Measurements from ENCODE around the gene ACO2.

The ACO2 gene

GRCh38 chr22:41487037-41487935 lies 18.4 kb downstream of the ACO2 start:
- no peak for DNase-seq

DNA sequence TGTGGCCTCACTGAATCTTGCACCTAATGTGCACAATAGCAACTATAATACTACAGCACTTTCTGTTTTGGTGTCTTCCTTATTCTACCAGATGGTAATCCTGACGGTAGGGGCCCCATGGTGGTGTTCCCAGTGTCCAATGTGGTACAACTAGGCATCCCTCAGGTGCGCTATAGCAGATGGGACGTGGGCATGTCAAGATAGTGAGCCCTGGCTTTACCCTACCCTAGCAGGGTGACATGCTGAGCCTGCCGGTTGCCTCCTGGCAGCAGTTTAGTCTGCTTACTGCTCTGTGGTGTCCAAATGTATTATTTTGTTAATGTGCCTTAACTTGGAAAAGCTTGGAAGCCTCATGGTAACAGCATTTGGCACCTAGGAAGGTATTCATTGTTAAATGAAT lies 19.2 kb downstream of the ACO2 start:
- no peak for DNase-seq

GRCh38 chr22:41488596-41489385 lies 19.9 kb downstream of the ACO2 start:
- no peak for DNase-seq

DNA sequence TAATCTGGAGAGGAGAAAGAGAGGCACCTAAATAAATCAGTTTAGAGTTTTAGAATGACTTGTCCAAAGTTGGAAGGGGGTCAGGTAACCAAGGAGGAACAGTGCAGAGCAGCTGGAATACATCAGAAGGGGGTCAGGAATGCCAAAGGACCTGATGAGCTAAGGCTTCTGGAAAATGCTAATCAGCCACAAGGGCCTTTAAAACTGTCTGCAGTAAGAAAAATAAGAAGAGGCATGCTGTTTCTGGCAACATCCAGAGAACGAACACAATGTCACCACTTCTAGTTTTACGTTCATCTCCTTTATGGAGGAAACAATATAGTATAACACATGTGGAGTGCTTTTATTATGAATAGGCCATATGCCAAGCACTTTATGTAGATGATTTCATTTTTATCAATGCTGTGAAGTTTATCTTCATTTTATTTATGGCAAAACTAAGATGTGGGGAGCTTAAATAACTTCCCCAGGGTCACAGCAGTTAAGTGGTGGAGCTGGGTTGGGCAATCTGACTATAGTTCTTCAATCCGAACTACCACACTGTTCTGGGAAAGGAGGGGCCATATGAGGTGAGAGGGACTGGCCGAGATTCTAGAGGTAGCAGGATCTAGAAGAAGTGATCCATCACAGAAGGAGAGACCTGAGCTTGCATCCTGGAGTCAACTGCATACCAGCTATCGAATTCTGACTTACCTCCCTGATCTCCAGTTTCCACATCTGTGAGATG lies 22.6 kb downstream of the ACO2 start:
- DNase-seq: no peak

DNA sequence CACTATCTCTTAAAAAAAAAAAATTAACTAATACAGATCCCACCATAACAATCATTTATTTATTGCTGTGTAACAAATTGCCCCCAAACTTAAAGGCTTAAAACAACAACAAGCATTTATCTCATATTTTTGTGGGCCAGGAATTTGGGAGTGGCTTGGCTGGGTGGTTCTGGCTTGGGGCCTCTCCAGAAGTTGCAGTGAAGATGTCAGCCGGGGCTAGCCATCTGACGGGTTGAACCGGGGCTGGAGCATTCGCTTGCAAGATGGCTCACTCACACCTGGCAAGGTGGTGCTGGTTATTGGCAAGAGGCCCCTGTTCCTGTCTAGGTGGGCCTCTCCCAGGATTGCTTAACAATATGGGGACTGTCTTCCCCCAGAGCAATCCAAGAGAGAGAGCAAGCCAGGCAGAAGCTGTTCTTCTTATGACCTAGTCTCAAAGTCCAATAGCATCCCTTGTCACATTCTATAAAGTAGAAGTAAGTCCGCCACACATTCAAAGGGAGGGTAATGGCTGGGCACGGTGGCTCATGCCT lies 29.5 kb downstream of the ACO2 start:
- no peak for DNase-seq

DNA sequence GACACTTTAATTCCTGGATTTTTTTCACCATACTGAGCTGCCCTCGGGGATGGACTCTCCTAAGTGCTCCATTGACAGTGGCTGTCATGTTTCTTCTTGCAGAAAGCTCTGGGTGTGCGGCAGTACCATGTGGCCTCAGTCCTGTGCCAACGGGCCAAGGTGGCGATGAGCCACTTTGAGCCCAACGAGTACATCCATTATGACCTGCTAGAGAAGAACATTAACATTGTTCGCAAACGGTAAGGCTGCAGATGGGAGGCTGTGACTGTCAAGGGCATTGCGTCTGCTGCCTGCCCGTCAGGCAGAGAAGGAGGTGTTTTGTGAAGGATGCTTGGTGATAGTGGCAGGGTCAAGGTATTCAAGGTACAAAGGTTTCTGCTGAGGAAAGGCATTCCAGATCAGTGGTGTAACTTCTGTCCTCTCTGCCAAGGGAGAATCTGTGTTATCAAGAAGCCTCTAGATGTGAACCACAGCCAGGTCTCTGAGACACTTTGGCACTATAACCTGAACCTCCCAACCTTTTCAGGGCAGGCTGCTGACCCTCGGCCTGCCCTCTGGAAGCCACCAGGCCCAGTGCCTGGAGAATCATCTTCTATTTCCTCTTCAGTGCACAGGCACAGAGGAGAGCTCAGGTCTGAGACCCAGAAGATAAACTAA lies 30.8 kb downstream of the ACO2 start:
- DNase-seq: no peak

DNA sequence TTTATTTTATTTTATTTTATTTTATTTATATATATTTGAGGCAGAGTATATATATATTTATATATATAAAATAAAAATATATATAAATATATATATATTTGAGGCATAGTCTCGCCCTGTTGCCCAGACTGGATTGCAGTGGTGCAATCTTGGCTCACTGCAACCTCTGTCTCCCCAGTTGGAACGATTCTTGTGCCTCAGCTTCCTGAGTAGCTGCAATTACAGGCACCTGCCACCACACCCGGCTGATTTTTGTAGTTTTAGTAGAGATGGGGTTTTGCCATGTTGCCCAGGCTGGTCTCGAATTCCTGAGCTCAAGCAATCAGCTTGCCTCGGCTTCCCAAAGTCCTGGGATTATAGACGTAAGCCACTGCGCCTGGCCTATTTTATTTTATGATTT lies 31.4 kb downstream of the ACO2 start:
- no peak for DNase-seq

DNA sequence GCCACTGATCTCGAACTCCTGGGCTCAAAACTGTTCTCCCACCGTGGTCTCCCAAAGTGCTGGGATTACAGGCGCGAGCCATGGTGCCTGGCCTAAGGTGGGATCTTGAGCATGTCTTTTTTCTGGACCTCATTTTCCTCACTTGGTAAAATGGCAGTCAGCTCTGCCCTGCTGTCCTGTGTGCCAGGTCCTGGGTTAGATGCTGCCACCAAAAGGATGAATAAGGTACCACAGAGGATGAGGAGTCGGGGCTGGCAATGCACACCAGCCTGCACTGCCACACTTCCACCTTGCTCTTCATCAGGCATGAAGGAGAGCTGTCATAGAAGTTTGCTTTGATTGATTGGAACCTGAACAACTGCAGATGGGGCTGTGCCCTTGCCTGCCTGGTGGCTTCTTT lies 32.3 kb downstream of the ACO2 start:
- peak in 10 of 51 donors; percentile 13 to 32 (median 20) for DNase-seq

GRCh38 chr22:41504397-41504796 lies 35.5 kb downstream of the ACO2 start:
- peak in 2 of 51 donors; percentile 11 to 31 for DNase-seq

GRCh38 chr22:41504816-41505215 lies 35.9 kb downstream of the ACO2 start:
- no peak for DNase-seq

DNA sequence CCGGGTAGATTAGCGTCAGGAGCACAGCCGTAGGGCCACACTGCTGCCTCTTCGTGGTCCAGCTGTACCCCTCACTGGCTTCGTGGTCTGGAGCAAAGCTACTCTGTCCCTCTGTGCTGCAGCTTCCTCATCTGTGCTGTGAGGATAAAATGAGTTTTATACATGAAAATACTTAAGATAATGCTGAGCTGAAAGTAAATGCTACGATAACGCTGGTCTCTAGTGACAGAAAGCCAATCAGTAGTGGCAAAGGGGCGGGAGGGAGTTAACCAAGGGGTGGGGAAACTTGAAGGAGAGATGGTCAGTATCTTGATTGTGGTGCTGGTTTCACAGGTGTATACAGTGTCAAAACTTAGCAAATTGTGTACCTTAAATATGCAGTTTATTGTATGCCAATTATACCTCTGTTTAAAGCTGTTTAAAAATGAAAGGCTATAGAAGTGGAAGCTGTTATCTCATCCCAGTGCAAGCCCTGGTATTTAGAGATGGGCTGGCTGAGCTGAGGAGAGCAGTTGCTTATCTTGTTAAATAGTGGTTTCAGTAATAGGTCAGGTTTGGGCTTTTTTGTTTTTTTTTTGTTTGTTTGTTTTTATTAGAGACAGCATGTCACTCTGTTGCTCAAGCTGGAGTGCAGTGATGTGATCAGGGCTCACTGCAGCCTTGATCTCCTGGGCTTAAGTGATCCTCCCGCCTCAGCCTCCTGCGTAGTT lies 36.7 kb downstream of the ACO2 start:
- no peak for DNase-seq

DNA sequence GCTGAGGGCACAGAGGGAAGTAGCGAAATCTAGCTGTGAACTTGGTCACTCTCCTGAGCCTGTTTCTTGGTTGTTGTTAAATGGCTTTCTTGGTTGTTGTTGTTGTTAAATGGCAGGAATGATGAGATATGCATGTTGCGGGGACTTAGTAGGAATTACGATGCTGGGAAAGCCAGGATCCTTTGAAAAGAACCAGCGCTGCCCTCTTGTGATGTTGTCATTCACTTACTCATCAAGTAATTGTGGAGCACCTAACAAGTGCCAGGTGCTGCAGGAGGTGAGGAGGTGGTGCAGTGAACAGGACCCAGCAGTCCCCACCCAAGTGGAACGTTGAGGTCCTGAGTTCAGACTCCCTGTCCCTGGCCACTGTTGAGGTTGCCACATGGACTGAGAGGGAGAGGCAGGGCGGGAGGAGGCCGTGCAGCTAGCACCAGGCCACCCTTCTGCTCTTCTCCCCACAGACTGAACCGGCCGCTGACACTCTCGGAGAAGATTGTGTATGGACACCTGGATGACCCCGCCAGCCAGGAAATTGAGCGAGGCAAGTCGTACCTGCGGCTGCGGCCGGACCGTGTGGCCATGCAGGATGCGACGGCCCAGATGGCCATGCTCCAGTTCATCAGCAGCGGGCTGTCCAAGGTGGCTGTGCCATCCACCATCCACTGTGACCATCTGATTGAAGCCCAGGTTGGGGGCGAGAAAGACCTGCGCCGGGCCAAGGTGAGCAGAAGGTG lies 38.6 kb downstream of the ACO2 start:
- no peak for DNase-seq

GRCh38 chr22:41508770-41509170 lies 39.9 kb downstream of the ACO2 start:
- DNase-seq: peak in 49 of 51 donors; percentile 40 to 96 (median 80)

- DNase-seq: no peak
These were observed 42.6 kb downstream of the ACO2 start for GRCh38 chr22:41511521-41511968.

DNA sequence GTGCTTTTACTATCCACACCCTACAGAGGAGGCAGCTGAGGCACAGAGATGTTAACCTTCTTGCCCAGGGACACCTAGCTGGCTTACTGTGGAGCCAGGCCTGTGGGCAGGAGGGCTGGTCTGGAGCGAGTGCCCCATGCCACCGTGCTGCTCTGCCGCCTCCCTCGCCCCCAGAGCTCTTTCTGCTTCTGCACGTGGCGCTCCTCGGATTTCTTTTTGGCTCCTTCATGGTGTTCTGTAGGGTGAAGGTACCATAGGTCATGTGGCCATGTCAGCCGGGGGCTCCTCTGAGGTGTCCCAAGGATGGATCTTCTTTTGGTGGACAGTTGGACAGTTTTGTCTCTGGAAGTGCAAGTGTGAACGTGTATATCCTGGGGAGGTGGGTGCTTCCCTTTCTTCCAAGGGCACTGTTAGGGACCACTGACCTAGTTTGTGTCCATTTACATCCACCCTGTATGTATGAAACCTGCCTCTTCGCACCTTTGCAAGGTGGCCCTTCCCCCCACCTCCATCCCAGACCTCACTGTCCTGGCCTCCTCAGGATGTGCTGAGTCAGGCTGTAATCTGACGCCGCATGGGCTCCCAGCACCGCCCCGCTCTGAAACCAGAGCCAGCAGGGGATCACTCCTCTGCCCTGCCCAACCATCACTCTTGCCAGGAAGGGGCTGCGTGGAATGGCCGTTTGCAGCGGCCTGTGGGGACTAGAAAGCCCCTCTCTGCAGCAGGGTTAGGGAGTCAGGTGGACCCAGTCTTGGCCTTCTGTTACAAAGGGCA lies 43.7 kb downstream of the ACO2 start:
- peak in 3 of 51 donors; percentile 15 to 54 (median 23) for DNase-seq

DNA sequence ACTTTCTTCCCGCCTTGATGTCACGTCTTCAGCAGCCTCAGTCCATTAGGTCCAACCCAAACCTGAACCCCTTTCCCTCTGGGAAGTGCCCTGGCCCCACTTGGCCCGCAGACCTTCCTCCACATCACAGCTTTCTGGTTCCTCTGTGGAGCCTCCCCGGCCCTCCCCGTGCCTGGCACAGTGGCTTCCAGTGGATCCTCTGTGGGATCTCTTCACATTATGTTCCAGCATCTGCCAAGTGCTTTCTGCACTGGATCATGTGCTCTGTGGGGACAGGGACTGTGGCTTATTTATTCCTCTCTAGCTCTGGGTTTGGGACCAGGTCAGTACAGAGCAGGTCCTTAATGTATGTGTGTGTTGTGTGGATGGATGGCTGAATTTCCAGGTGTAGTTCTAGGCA lies 44.5 kb downstream of the ACO2 start:
- peak in 26 of 51 donors; percentile 27 to 79 (median 50) for DNase-seq

GRCh38 chr22:41516462-41516861 lies 47.5 kb downstream of the ACO2 start:
- DNase-seq: no peak

DNA sequence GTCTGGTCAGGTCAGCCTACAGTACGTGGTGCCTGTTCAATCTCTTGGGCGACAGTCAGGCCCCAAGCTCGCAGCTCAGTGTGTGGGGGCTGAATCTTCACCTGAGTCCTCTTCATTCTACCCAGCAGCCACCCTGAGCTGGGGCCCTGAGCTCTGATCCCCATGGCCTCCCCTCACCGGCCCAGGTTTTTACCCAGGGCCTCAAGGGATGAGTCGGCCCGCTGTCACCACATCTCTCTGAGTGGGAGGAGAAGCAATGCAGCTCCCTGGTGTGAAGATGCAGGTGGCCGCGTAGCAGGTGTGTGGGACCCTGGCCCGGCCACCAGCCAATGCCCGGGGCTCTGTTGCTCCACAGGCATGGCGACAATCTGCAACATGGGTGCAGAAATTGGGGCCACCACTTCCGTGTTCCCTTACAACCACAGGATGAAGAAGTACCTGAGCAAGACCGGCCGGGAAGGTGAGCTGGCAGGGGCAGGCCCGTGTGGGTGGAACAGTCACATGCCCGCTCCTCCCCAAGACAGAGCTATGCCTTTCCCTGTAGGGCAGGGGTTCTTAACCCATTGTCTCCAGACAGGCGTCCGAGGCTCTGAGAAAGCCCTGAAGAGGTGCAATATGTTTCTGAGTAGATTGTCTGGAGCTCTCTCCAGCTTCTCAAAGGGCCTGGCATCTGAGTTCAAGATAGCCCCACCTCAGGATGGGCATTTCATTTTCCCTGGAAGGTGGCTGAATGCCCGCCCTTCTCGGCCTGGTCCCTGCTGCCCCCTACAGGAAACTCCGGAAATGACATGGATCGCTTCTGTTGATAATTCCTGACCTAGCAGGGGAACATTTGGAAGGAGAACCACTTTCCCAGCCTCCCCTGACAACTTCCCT lies 48.5 kb downstream of the ACO2 start:
- DNase-seq: peak in 47 of 51 donors; percentile 29 to 92 (median 67)
